CD14-positive monocyte (primary cell): ENCODE measurements around the gene BSG. TPM values are rescaled to one million over a fixed set of nuclear protein-coding genes. Genes with fewer than 3 reads are reported as not detected.

ENCODE experiments used
- DNase-seq, 3 donors: peaks; one replicate each; pipeline ENCODE4 v3.0.0-alpha.2; 2011 to 2022
- H2AFZ ChIP-seq: 2 replicates; pipeline ENCODE4 v1.6.0; 2012; ENCODE audit warnings: mild to moderate bottlenecking, low read depth, low read length, inconsistent platforms; ENCODE audit not compliant: insufficient read depth, poor library complexity, severe bottlenecking
- H3K27ac ChIP-seq, 2 donors: 1 replicate in 1 of 2; 2 replicates in 1 of 2; pipeline ENCODE4 v1.5.1; 2012 to 2013; ENCODE audit warnings: low read length in 2 of 2, control low read depth in 1 of 2, inconsistent platforms in 1 of 2, low read depth in 1 of 2, mild to moderate bottlenecking in 1 of 2
- H3K27me3 ChIP-seq, 2 donors: one replicate each; pipeline versions ENCODE4 v1.6.0 to v1.6.1; 2011 to 2013; ENCODE audit warnings: low read length in 2 of 2; ENCODE audit not compliant: control insufficient read depth in 2 of 2, insufficient read depth in 2 of 2
- H3K36me3 ChIP-seq, 2 donors: replicated peaks in 1 of 2; 1 replicate in 1 of 2; 2 replicates in 1 of 2; pipeline versions ENCODE4 v1.5.1 to v1.6.1; 2012 to 2013; ENCODE audit warnings: low read length in 2 of 2, control low read depth in 1 of 2, inconsistent platforms in 1 of 2, mild to moderate bottlenecking in 1 of 2; ENCODE audit not compliant: insufficient read depth in 2 of 2, control insufficient read depth in 1 of 2
- H3K4me1 ChIP-seq, 2 donors: 1 replicate in 1 of 2; 2 replicates in 1 of 2; pipeline versions ENCODE4 v1.5.1 to v1.6.1; 2012 to 2013; ENCODE audit warnings: low read length in 2 of 2, control low read depth in 1 of 2, inconsistent platforms in 1 of 2, mild to moderate bottlenecking in 1 of 2, moderate library complexity in 1 of 2; ENCODE audit not compliant: insufficient read depth in 2 of 2, control insufficient read depth in 1 of 2
- H3K4me2 ChIP-seq: replicated peaks from 2 replicates; pipeline ENCODE3; 2012; ENCODE audit warnings: low read length, moderate library complexity, mild to moderate bottlenecking; ENCODE audit not compliant: poor library complexity, severe bottlenecking; ENCODE audit errors: extremely low read depth
- H3K4me3 ChIP-seq, 3 experiments: fragments of 200-600 bp in 1 of 3; sonication (generic) in 1 of 3; replicated peaks in 1 of 3; 1 replicate in 2 of 3; 2 replicates in 1 of 3; pipeline ENCODE4 v1.5.1; 2011 to 2013; ENCODE audit warnings: low read length in 3 of 3, mild to moderate bottlenecking in 3 of 3, control low read depth in 2 of 3, low read depth in 2 of 3, inconsistent platforms in 1 of 3, moderate library complexity in 1 of 3
- H3K79me2 ChIP-seq: 2 replicates; pipeline ENCODE4 v1.6.0; 2012; ENCODE audit warnings: mild to moderate bottlenecking, control low read depth, inconsistent platforms, low read length, moderate library complexity; ENCODE audit not compliant: insufficient read depth
- H3K9ac ChIP-seq: 2 replicates; pipeline ENCODE4 v1.6.0; 2017; ENCODE audit warnings: low read length, mild to moderate bottlenecking; ENCODE audit not compliant: insufficient read depth, poor library complexity, severe bottlenecking
- H3K9me3 ChIP-seq, 2 donors: replicated peaks in 1 of 2; 1 replicate in 1 of 2; 2 replicates in 1 of 2; pipeline versions ENCODE4 v1.5.1 to v1.6.1; 2012 to 2013; ENCODE audit warnings: low read length in 2 of 2, control low read depth in 1 of 2; ENCODE audit not compliant: control insufficient read depth in 1 of 2, insufficient read depth in 1 of 2
- H4K20me1 ChIP-seq: 2 replicates; pipeline ENCODE4 v1.6.0; 2012; ENCODE audit warnings: mild to moderate bottlenecking, low read length, control low read depth, moderate library complexity; ENCODE audit not compliant: insufficient read depth
- H3K27ac Mint-ChIP-seq, 7 donors: one replicate each; pipeline ENCODE4 v1.8.0; 2020; ENCODE audit warnings: mild to moderate bottlenecking in 7 of 7, mixed read lengths in 7 of 7, moderate library complexity in 6 of 7, inconsistent platforms in 2 of 7
- H3K27me3 Mint-ChIP-seq, 3 donors: one replicate each; pipeline ENCODE4 v1.8.0; 2021 to 2022; ENCODE audit warnings: low read depth in 3 of 3, mild to moderate bottlenecking in 3 of 3, mixed read lengths in 3 of 3, moderate library complexity in 3 of 3, inconsistent platforms in 1 of 3
- H3K36me3 Mint-ChIP-seq, 2 donors: one replicate each; pipeline ENCODE4 v1.8.0; 2020; ENCODE audit warnings: mixed read lengths in 2 of 2, inconsistent platforms in 1 of 2, mild to moderate bottlenecking in 1 of 2
- H3K4me1 Mint-ChIP-seq: one replicate; pipeline ENCODE4 v1.8.0; 2020; ENCODE audit warnings: mild to moderate bottlenecking, mixed read lengths
- H3K4me3 Mint-ChIP-seq, 2 donors: one replicate each; pipeline ENCODE4 v1.8.0; 2020; ENCODE audit warnings: mild to moderate bottlenecking in 2 of 2, mixed read lengths in 2 of 2, moderate library complexity in 1 of 2
- H3K9me3 Mint-ChIP-seq, 7 donors: one replicate each; pipeline ENCODE4 v1.8.0; 2020 to 2022; ENCODE audit warnings: mixed read lengths in 7 of 7, mild to moderate bottlenecking in 6 of 7, moderate library complexity in 6 of 7, inconsistent platforms in 2 of 7
- CTCF ChIP-seq: fragments of 200-600 bp; IDR thresholded peaks from one replicate; pipeline ENCODE4 v1.8.0; 2022; ENCODE audit warnings: antibody characterized with exemption, mild to moderate bottlenecking
- WGBS: methylation state at CpG from one replicate; pipeline ENCODE4 v1.1.5; 2013; ENCODE audit warnings: missing lambda C conversion rate; ENCODE audit not compliant: insufficient coverage; 5-methylcytosine and 5-hydroxymethylcytosine counted together
- intact Hi-C, 2 donors: fragments of 100-400 bp; cut with micrococcal nuclease; formaldehyde crosslinking; loops; one replicate each; pipeline versions ENCODE4 v1.15.0 to v1.15.1; 2023
- polyA plus RNA-seq, 3 donors: library from polyadenylated mRNA; depleted of rRNA in 1 of 3; unstranded in 2 of 3; stranded (reverse) in 1 of 3; fragments of 300-500 nt in 2 of 3; fragments of >200 nt in 1 of 3; fragmentation: Illumina TruSeq in 2 of 3; gene quantifications; 1 replicate in 2 of 3; 2 replicates in 1 of 3; pipeline ENCODE4 v1.2.3, GENCODE V29; 2012 to 2021

The BSG gene
- polyA plus RNA-seq, 3 donors, result 190 to 431 (median 364) TPM

GRCh38 chr19:618247-618619 lies 45.8 kb downstream of the BSG start:
- Histone ChIP-seq H3K4me2 (no peak overlapping the region), H3K9ac (no peak overlapping the region), H3K4me3 (no peak overlapping the region), H4K20me1 (no peaks in the 10 kb centered on the region), H3K36me3 (peaks cover 36 to 44% of the 10 kb centered on the region in 2 donors), H3K27ac (no peak overlapping the region), H2AFZ (no peak overlapping the region), H3K27me3 (peaks cover 0 to 17% of the 10 kb centered on the region in 2 donors), H3K79me2 (no peaks in the 10 kb centered on the region), H3K4me1 (peaks cover 0 to 4% of the 10 kb centered on the region in 2 donors), H3K9me3 (no peaks in the 10 kb centered on the region)
- intact Hi-C loops, result no loop called here
- peaks cover 0 to 19% (median under 1%) of the 10 kb centered on the region in 7 donors for H3K9me3 Mint-ChIP-seq
- peaks cover 14 to 26% (median 16%) of the 10 kb centered on the region in 3 donors for H3K27me3 Mint-ChIP-seq
- peaks cover 4% of the 10 kb centered on the region for H3K4me1 Mint-ChIP-seq
- no peak for TF ChIP-seq CTCF
- 92% methylated on average over 10 of the region's 19 CpGs for WGBS
- H3K27ac Mint-ChIP-seq, result no peak overlapping the region
- H3K36me3 Mint-ChIP-seq, result peaks cover 30 to 39% of the 10 kb centered on the region in 2 donors
- no peak overlapping the region for H3K4me3 Mint-ChIP-seq
- DNase-seq, result no peak

GRCh38 chr19:618674-619285 lies 46.4 kb downstream of the BSG start:
- Histone ChIP-seq H4K20me1 (no peaks in the 10 kb centered on the region), H3K4me2 (no peak overlapping the region), H3K36me3 (peaks cover 41 to 50% of the 10 kb centered on the region in 2 donors), H3K79me2 (no peaks in the 10 kb centered on the region), H3K4me1 (peaks cover 0 to 4% of the 10 kb centered on the region in 2 donors), H3K4me3 (no peak overlapping the region), H3K9ac (no peak overlapping the region), H2AFZ (no peak overlapping the region), H3K27ac (no peak overlapping the region), H3K27me3 (peaks cover 0 to 17% of the 10 kb centered on the region in 2 donors), H3K9me3 (no peaks in the 10 kb centered on the region)
- TF ChIP-seq CTCF, result no peak
- Mint-ChIP-seq H3K4me1 (peaks cover 4% of the 10 kb centered on the region), H3K27me3 (peaks cover 13 to 25% (median 16%) of the 10 kb centered on the region in 3 donors), H3K4me3 (no peak overlapping the region), H3K9me3 (peaks cover 0 to 19% (median 0%) of the 10 kb centered on the region in 7 donors), H3K27ac (no peak overlapping the region), H3K36me3 (peaks cover 36 to 45% of the 10 kb centered on the region in 2 donors)
- DNase-seq, result no peak
- intact Hi-C loops, result no loop called here
- 98% methylated on average over 23 of the region's 27 CpGs for WGBS
